ENCODE data around the gene ZBTB12. TPM values are rescaled to one million over a fixed set of nuclear protein-coding genes. Genes with fewer than 3 reads are reported as not detected.
"Not testable (repeated sequence)": the region's sequence is repeated elsewhere in the genome, so short reads cannot be mapped to it uniquely, and the experiment has no call there.

ZBTB12 gene
- total RNA-seq, 1 donor from 2014 or later = 37.1 TPM

GRCh38 chr6:31869343-31869742 is 32.5 kb downstream of the ZBTB12 start:
- Mint-ChIP-seq H3K27ac (no peak overlapping the region), H3K4me3 (no peak overlapping the region)
- TF ChIP-seq CTCF (IDR thresholded peaks at IDR 0.05; ENCODE audit: unreplicated experiment) = no peak

GRCh38 chr6:31868658-31868971 is 33.3 kb downstream of the ZBTB12 start:
- not testable (repeated sequence) for H3K36me3 Mint-ChIP-seq; H3K27ac Mint-ChIP-seq; H3K9me3 Mint-ChIP-seq; H3K4me3 Mint-ChIP-seq; H3K27me3 Mint-ChIP-seq (ENCODE audit: low read depth); DNase-seq (ENCODE audit: low spot score in 2 of 2, unreplicated experiment in 2 of 2)
- H3K4me1 Mint-ChIP-seq = peaks cover 16% of the 10 kb centered on the region

More at GRCh38 chr6:31869343-31869742, 32.5 kb downstream of the ZBTB12 start:
- H3K9me3 Mint-ChIP-seq = no peaks in the 10 kb centered on the region
- H3K27me3 Mint-ChIP-seq (ENCODE audit: low read depth) = no peaks in the 10 kb centered on the region
- peaks cover 14% of the 10 kb centered on the region for H3K4me1 Mint-ChIP-seq
- DNase-seq (ENCODE audit: low spot score in 2 of 2, unreplicated experiment in 2 of 2) = no peak
- H3K36me3 Mint-ChIP-seq = no peaks in the 10 kb centered on the region

GRCh38 chr6:31865205-31866118 is 36.4 kb downstream of the ZBTB12 start:
- Mint-ChIP-seq H3K9me3 (no peaks in the 10 kb centered on the region), H3K27me3 (ENCODE audit: low read depth) (no peaks in the 10 kb centered on the region), H3K4me3 (peak overlapping the region; percentile 17), H3K36me3 (no peaks in the 10 kb centered on the region), H3K4me1 (peaks cover 20% of the 10 kb centered on the region), H3K27ac (no peak overlapping the region)
- no peak for TF ChIP-seq CTCF (IDR thresholded peaks at IDR 0.05; ENCODE audit: unreplicated experiment)
- no peak for DNase-seq (ENCODE audit: low spot score in 2 of 2, unreplicated experiment in 2 of 2)

- no peak for TF ChIP-seq CTCF (IDR thresholded peaks at IDR 0.05; ENCODE audit: unreplicated experiment)
- peaks cover 20% of the 10 kb centered on the region for H3K4me1 Mint-ChIP-seq
- no peaks in the 10 kb centered on the region for H3K9me3 Mint-ChIP-seq
- peak overlapping the region; percentile 100 for H3K27ac Mint-ChIP-seq
- no peaks in the 10 kb centered on the region for H3K27me3 Mint-ChIP-seq (ENCODE audit: low read depth)
- no peak for DNase-seq (ENCODE audit: low spot score in 2 of 2, unreplicated experiment in 2 of 2)
- peaks cover 3% of the 10 kb centered on the region for H3K36me3 Mint-ChIP-seq
- H3K4me3 Mint-ChIP-seq = peak overlapping the region; percentile 17
These were observed 37.1 kb downstream of the ZBTB12 start for GRCh38 chr6:31864818-31865204.

GRCh38 chr6:31864123-31864562 is 37.7 kb downstream of the ZBTB12 start:
- Mint-ChIP-seq H3K4me3 (peak overlapping the region; percentile 97), H3K27ac (peak overlapping the region; percentile 100), H3K4me1 (peaks cover 20% of the 10 kb centered on the region)
- H3K9me3 Mint-ChIP-seq; H3K27me3 Mint-ChIP-seq (ENCODE audit: low read depth); DNase-seq (ENCODE audit: low spot score in 2 of 2, unreplicated experiment in 2 of 2); H3K36me3 Mint-ChIP-seq: not testable (repeated sequence)

GRCh38 chr6:31862344-31863235 is 39.3 kb downstream of the ZBTB12 start, which contains the start of gene NEU1:
NEU1 (minus strand) TSS chr6:31862821; CDS start chr6:31862776, 45 bp downstream.
- H3K27me3 Mint-ChIP-seq (ENCODE audit: low read depth) = no peaks in the 10 kb centered on the region
- H3K4me1 Mint-ChIP-seq = peaks cover 20% of the 10 kb centered on the region
- DNase-seq (ENCODE audit: low spot score in 2 of 2, unreplicated experiment in 2 of 2) = peak; percentile 97 to 98
- H3K36me3 Mint-ChIP-seq = peaks cover 4% of the 10 kb centered on the region
- TF ChIP-seq CTCF (IDR thresholded peaks at IDR 0.05; ENCODE audit: unreplicated experiment) = no peak
- peak within 1 kb of the TSS; percentile 100 for H3K27ac Mint-ChIP-seq
- H3K9me3 Mint-ChIP-seq = no peaks in the 10 kb centered on the region
- H3K4me3 Mint-ChIP-seq = peak within 1 kb of the TSS; percentile 97

Data from mesothelial cell of epicardium (in vitro differentiated cells).